GM12864 (cell line): ENCODE results near the gene ING3.
"Not testable (repeated sequence)": the region's sequence is repeated elsewhere in the genome, so short reads cannot be mapped to it uniquely, and the experiment has no call there.

Source experiments
- DNase-seq: peaks from one replicate; pipeline ENCODE4 v3.0.0-alpha.2; 2011; ENCODE audit warnings: low read depth
- H3K4me3 ChIP-seq: 2 replicates; pipeline ENCODE4 v1.5.1; 2011; ENCODE audit warnings: mild to moderate bottlenecking, low read depth, low read length, control low read depth
- TF ChIP-seq, protein P1 (sequence below): IDR thresholded peaks from 2 replicates; pipeline ENCODE4 v1.5.1; 2011; ENCODE audit warnings: low read depth, mild to moderate bottlenecking, moderate library complexity, low read length, control low read depth, inconsistent platforms; ENCODE audit errors: missing control alignments

The ING3 gene

DNA sequence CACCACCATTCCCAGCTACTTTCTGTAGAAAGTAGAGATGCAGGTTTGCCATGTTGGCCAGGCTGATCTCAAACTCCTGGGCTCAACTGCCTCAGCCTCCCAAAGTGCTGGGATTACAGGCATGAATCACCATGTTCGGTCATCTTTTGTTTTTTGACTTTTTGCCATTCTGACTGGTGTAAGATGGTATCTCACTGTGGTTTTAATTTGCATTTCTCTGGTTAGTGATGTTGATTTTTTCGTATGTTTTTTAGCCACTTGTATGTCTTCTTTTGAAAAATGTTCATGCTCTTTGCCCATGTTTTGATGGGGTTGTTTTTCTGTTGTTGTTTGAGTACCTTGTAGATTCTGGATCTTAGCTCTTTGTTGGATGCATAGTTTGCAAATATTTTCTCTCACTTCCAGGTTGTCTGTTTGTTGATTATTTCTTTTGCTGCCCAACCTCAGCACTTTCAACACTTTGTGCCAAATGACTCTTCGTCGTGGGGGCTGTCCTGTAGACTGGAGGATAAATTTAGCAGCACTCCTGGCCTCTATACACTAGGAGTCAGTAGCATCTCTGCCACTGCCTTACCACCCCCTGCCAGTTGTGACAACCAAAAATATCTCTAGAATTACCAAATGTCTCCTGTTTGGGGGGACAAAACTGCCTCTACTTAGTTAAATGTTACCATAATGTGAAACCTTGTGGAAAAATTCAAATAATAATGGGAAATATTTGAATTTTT lies 31.5 kb downstream of the ING3 start:
- TF ChIP-seq, protein P1, sequence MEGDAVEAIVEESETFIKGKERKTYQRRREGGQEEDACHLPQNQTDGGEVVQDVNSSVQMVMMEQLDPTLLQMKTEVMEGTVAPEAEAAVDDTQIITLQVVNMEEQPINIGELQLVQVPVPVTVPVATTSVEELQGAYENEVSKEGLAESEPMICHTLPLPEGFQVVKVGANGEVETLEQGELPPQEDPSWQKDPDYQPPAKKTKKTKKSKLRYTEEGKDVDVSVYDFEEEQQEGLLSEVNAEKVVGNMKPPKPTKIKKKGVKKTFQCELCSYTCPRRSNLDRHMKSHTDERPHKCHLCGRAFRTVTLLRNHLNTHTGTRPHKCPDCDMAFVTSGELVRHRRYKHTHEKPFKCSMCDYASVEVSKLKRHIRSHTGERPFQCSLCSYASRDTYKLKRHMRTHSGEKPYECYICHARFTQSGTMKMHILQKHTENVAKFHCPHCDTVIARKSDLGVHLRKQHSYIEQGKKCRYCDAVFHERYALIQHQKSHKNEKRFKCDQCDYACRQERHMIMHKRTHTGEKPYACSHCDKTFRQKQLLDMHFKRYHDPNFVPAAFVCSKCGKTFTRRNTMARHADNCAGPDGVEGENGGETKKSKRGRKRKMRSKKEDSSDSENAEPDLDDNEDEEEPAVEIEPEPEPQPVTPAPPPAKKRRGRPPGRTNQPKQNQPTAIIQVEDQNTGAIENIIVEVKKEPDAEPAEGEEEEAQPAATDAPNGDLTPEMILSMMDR = no peak
- DNase-seq = no peak
- H3K4me3 ChIP-seq = no peak overlapping the region

GRCh38 chr7:120983592-120983991 lies 33.0 kb downstream of the ING3 start:
- not testable (repeated sequence) for H3K4me3 ChIP-seq, DNase-seq

- DNase-seq = no peak
- TF ChIP-seq, protein P1 = no peak
- no peak overlapping the region for H3K4me3 ChIP-seq
Measured at GRCh38 chr7:120984406-120984805, 33.8 kb downstream of the ING3 start.

GRCh38 chr7:120985130-120985758 lies 34.7 kb downstream of the ING3 start:
- TF ChIP-seq, protein P1 = no peak
- no peak for DNase-seq
- H3K4me3 ChIP-seq = no peak overlapping the region

- H3K4me3 ChIP-seq = no peak overlapping the region
- no peak for DNase-seq
- TF ChIP-seq, protein P1 = no peak
Measured at GRCh38 chr7:120985839-120986238, 35.3 kb downstream of the ING3 start.

- TF ChIP-seq, protein P1 = no peak
- no peak for DNase-seq
- H3K4me3 ChIP-seq = no peak overlapping the region
Measured at GRCh38 chr7:120986650-120987049, 36.1 kb downstream of the ING3 start.

- no peak overlapping the region for H3K4me3 ChIP-seq
- TF ChIP-seq, protein P1 = no peak
Measured at GRCh38 chr7:120987280-120987679, 36.7 kb downstream of the ING3 start.

More at GRCh38 chr7:120987280-120987679, 36.7 kb downstream of the ING3 start:
- no peak for DNase-seq
